ENCODE measurements around the gene TEX14. TPM values are rescaled to one million over a fixed set of nuclear protein-coding genes. Genes with fewer than 3 reads are reported as not detected.
"Not testable (repeated sequence)": the region's sequence is repeated elsewhere in the genome, so short reads cannot be mapped to it uniquely, and the experiment has no call there.

TEX14 gene
- total RNA-seq, 1 experiment from 2014 or later: not detected

DNA sequence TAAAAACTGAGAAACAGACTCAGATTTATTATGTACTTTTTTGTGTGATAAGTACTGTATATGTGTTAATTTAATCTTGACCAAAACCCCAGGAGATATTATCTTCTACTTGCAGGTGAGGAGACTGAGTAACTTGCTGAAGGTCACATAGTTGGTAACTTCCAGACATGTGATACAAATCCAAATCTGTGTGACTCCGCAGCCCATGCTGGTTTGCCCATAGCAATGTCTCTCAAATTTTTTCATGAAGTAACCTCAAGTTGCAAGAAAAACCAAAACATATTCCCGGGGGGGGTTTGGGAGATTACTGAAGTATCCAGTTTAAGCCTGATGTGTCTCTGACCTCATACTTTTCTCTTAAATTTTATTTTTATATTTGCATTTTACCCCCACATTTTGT, 3.3 kb downstream of the TEX14 start:
- no peak for DNase-seq (ENCODE audit: low read depth)

DNA sequence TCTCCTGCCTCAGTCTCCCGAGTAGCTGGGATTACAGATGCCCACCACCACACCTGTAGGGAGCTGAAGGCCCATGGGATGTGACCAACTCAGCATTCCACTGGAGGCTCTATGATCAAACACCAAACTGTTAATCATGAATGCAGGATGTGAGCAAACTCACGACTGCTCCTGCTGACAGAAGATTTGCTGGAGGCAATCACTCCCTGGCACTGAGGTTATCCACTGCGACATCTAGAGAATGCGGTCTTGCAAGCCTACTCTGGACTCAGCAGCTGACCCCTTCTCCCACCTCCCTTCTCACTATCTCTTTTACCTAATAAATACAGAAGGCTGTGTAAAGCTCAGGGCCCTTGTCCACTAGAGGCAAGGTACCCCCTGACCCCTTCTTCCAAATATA, 4.9 kb downstream of the TEX14 start:
- no peak for DNase-seq (ENCODE audit: low read depth)

DNA sequence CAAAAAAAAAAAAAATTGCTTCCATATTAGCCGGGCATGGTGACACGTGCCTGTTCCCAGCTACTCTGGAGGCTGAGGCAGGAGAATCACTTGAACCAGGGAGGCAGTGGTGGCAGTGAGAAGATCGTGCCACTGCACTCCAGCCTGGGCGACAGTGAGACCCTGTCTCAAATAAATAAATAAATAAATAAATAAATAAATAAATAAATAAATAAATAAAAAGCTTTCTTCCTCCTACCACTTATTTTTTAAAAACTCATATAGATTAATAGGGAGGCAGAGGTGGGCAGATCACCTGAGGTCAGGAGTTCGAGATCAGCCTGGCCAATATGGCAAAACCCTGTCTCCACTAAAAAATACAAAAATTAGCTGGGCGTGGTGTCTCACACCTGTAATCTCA, 7.4 kb downstream of the TEX14 start:
- not testable (repeated sequence) for DNase-seq (ENCODE audit: low read depth)

DNA sequence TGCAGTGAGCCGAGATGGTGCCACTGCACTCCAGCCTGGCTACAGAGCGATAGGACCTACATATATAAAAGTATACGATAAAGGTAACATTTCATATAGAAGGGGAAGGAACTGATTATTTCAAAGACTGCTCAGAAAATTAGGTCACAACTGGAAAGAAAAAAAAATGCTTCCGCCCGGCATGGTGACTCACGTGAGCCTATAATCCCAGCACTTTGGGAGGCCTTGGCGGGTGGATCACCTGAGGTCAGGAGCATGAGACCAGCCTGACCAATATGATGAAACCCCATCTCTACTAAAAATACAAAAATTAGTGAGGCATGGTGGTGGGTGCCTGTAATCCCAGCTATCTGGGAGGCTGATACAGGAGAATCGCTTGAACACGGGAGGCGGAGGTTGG, 7.8 kb downstream of the TEX14 start:
- DNase-seq (ENCODE audit: low read depth): no peak

DNA sequence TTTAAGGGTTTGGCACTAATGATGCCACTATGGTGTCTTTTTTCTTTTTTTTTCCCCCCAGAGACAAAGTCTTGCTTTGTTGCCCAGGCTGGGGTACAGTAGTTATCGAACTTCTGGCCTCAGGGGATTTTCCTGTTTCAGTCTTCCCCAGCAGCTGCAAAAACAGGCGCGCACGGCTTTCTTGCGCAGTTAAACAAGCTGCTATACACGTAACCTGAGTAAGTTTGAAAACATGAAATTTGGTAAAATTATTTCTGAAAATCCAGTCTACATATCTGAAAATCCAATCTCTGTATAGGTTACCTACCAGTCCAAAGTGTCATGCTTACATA, 11.8 kb downstream of the TEX14 start:
- no peak for DNase-seq (ENCODE audit: low read depth)

DNA sequence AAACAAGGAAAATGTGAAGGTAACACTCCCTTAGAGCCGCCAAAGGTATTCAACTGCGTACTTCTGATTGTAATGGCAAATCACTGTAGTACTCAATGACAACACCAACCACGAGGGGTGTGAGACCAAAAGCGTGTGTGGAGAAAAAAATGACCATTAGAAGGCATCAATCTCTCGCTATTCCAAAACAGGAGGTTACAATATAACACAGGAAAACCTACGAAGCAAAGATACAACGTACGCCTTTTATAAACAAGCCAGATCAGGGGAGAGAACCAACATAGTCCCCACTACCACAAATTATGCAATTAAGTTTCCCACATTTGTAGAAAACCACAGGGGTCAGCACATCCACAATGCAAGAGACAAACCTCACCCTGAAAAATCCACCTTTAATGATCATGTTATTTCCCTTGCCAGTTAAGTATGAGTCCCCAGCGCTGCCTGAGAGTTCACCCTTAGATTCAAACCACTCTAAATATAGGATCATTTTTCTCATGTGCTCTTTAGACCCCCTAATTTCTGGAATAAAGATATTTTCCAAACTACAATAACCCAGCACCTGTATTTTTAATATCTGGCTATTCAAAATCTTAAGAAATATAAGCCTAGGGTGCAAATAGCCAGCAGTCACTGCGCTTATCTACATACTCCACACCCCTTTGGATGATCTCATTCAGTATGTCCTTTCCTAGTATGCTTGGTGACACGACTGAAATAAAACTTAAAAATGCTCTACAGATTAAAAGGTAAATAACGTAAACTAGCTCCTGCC, 12.4 kb downstream of the TEX14 start:
- peak; percentile 94 for DNase-seq (ENCODE audit: low read depth)

DNA sequence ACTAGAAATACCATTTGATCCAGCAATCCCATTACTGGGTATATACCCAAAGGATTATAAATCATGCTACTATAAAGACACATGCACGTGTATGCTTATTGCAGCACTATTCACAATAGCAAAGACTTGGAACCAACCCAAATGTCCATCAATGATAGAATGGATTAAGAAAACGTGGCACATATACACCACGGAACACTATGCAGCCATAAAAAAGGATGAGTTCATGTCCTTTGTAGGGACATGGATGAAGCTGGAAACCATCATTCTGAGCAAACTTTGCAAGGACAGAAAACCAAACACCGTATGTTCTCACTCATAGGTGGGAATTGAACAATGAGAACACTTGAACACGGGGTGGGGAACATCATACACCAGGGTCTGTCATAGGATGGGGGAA, 13.6 kb downstream of the TEX14 start:
- not testable (repeated sequence) for DNase-seq (ENCODE audit: low read depth)

DNA sequence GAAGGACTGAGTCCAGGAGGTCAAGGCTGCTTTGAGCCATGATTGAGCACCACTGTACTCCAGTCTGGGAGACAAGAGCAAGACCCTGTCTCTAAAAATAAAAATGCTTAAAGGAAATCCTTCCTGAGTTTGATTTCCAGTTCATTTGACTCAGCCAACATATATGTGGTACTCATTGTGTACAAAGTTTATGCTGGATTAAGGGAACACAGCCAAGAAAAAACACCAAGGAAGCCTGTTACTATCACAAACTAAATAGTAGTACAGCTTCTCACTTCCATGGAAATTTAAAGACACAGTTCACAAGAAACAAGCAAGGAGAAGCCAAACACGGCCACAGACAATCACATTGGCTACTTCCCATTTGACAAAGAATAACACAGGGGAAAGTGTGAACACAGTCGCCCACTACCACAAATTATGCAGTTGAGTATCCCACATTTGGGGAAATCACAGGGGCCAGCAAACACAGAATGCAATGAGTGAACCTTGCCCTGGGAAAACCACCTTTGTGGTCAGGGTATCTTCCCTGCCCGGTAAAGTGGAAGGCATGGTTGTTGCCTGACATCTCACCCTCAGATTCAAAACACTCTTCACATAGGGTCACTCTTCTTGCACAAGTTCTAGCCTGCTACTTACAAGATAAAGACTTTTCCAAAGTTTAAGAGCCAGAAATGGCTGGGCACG, 14.5 kb downstream of the TEX14 start:
- DNase-seq (ENCODE audit: low read depth): peak; percentile 16

DNA sequence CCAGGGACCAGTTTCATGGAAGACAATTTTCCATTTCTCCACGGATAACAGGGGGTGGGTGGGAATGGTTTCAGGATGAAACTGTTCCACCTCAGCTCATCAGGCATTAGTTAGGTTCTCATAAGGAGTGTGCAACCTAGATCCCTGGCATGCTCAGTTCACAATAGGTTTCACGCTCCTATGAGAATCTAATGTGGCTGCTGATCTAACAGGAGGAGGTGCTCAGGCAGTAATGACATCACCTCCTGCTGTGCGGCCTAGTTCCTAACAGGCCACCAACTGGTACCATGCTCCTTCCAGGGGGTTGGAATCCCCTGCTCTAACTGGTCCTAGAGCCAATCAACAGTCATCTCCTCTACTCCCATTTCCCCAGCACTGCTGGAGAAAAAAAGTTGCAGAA, 19.9 kb downstream of the TEX14 start:
- DNase-seq (ENCODE audit: low read depth): no peak

DNA sequence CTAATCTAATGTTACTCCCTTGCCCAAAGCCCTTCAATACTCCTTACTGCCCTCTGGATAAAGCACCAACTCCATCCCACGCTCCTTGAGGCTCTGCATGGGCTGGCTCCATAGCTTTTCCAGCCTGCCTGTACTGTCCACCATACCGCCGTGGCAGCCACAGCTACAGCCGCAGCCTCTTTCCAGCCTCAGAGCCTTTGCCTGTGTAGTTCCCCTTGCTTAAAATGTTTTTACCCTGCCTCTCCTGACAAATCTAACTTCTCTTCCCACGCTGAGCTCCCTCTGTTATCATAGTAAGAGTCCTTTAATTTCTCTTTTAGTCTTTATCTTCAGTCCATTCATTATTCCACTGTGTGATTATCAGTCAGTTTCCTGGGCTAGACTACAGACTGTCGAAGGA, 22.0 kb downstream of the TEX14 start:
- no peak for DNase-seq (ENCODE audit: low read depth)

DNA sequence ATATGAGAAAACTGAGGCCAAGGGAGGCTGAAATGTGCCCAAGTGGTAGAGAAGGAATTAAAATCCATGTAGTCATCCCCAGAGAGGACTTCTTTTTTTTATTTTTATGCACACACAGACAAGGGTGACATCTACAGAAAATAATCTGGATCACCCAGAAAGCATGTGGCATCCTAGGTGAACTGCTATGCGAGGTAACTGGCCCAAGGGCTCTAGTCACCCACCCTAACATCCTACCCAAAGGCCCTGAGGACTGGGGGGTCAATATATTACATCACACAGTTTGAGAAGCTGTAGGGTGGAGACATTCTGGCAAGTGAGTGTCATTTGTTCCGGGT, 23.3 kb downstream of the TEX14 start:
- no peak for DNase-seq (ENCODE audit: low read depth)

DNA sequence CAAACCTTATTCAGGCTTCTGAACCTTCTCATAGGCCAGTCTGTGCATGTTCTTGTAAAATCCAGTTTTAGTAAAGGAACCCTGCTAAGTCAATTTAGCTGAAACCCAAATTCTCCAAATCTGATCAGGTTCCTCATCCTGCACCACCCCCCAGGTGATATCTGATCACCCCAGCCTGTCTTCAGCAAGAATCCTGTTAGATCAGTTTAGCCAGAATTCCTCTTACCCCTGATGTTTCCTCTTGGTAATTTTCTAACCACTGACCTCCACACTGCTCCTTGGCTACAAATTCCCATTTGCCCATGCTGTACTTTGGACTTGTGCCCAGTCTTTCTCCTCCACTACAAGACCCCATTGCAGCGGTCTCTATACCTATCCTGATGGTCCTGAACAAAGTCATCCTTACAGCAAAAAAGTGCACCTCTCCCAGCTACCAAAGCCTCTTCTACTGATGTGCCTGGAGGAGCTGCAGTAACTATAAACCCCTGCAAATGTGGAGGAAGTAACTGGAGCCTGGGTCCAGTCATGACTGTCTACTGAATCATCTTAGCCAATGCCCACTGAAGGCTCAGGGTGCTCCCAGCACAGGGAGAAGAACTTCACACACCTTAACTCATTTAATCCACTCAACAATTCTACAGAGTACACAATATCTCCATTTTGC, 23.8 kb downstream of the TEX14 start:
- DNase-seq (ENCODE audit: low read depth): no peak

DNA sequence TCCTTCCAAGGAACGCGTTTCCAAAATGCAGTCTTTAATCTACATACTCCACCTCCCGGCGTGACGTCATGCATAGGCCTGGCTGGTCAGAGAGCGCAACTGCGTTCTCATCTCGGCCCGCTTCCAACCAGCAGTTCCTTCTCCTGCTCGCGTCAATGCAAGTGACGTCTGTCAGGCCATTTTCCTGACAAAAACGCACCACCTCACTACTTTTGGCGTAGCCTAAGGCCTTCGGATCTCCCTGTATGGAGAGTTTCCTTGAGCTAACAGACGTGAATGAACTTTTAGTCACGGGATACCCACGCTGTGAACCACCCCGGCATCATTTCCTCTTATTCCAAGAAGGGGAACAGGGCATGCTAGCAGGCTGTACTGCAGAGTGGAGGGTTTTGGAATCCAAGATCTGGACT, 25.0 kb downstream of the TEX14 start:
- DNase-seq (ENCODE audit: low read depth): peak; percentile 82

DNA sequence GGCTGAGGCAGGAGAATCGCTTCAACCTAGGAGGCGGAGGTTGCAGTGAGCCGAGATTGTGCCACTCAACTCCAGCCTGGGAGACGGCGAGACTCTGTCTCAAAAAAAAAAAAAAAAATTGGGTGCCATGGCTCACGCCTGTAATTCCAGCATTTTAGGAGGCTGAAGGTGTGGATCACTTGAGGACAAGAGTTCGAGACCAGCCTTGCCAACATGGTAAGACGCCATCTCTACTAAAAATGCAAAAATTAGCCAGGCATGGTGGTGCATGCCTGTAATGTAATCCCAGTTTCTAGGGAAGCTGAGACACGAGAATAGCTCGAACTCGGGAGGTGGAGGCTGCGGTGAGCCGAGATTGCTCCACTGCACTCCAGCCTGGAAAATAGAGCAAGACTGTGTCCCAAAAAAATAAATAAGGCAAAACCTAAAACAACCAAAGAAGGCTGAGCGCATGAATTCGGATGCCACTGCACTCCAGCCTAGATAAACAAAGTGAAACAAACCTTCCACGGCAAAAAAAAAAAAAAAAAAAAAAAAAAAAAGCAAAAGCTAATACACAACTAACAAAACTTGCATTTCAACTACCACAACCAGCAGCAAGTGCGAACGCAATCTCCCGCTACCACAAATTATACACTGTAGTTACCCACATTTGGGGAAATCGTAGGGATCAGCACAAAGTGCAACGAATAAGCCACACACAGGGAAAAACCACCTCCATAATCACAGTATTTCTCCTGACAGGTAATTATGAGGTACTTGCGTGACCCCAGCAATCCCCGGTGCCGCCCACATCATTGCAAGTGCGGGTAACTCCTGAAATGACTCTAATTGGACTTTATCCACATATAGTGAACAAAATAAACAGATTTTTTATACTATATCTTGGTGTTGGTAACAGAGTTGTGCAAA, 25.6 kb downstream of the TEX14 start:
- no peak for DNase-seq (ENCODE audit: low read depth)

DNA sequence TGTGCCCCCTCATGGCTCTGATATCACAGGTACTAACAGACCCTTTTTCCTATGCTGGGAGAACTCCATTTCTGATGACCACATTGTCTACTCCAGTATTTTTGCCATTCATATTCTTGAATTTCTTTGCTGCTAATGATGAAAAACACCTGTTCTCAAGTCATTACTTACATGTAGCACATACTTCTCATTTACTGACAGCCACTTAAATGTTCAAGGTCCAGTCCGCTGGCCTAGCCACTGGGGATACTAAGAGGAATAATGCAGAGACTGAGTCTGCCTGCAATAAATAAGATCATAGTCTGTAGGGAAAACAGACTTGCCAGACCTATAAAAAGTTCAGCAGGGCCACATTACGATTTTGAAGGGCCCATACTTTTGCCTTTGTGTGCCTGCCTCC, 27.5 kb downstream of the TEX14 start:
- no peak for DNase-seq (ENCODE audit: low read depth)

DNA sequence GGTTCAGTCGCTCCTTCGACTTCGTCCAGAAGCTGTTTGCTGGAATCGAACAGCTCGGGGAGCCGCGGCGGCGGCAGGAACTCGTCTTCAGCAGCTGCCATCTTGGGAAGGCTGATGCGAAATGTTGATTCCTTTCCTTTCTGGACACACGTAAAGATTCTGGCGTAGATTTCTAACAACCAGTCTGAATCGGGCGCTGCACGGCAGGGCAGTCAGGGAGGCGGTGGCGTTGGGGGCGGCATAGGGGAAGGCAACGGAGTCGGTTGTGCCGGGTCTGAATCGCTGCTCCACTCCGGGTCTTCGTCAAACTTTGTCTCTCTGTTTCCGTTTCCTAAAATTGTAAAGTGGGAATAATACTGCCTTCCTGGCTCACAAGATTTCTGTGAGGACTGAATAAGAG, 30.3 kb downstream of the TEX14 start:
- no peak for DNase-seq (ENCODE audit: low read depth)

DNA sequence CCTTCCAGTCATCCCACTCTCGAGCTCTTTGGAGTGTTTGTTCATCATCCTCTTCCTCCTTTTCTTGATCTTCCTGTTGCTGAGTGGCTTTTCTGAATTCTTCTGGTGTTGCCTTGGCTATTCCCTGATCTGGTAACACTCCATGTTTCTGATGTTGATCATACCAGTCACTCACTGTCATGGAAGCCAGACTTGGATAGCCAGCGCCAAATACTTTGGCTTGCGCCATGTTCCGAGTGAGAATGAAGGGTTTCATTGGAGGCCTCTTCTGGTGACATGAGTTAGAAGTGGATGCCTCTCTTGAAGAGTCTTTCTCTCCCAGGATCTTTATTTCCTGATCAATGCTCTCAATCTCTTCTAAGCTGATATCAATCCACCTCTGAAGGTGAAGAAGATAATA, 31.2 kb downstream of the TEX14 start:
- DNase-seq (ENCODE audit: low read depth): no peak

DNA sequence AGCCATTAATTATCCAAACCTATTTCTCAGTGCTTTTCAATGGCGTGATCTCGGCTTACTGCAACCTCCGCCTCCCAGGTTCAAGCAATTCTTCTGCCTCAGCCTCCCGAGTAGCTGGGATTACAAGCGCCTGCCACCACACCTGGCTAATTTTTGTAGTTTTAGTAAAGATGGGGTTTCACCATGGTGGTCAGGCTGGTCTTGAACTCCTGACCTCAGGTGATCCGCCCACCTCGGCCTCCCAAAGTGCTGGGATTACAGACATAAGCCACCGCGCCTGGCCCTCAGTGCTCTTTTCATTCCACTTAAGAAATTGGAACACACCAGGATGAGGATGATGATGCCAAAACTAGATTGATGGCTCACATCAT, 32.1 kb downstream of the TEX14 start:
- not testable (repeated sequence) for DNase-seq (ENCODE audit: low read depth)

DNA sequence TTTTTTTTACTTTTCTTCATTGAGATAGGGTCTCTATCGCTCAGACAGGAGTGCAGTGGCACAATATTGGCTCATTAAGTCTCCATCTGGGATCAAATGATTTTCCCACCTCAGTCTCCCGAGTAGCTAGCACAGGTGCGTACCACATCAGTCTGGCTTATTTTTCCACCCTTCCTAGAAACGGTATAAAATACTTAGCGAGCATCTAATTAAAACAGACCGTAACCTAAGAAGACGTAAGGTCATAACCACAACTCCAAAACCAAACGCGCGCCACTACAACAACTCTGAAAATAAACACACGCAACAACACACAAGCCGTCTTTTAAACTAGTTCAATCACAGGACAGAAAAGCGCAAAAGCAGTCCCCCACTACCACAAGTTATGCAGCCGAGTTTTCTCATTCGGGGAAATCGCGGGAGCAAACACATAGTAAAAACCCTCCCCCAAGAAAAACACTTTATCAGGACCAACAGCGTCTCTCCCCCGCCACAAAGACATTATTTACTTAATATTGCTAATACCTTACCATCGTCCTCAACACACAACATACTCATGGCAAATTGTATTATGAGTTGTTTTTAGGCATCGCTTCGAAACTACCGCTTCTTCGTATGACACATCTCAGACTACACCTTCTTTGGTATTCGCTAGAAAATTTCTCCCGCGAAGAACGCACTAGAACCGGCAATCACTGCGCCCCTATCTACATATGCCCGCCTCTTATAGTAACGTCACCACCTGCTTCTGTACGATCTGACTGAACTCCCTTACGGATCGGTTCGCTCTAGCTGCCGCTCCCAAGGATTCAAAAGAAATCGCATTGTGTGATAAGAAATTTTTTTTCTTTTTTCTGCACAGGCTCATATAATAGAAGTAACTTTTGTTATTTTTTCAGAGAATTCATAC, 32.8 kb downstream of the TEX14 start:
- DNase-seq (ENCODE audit: low read depth): peak; percentile 98

DNA sequence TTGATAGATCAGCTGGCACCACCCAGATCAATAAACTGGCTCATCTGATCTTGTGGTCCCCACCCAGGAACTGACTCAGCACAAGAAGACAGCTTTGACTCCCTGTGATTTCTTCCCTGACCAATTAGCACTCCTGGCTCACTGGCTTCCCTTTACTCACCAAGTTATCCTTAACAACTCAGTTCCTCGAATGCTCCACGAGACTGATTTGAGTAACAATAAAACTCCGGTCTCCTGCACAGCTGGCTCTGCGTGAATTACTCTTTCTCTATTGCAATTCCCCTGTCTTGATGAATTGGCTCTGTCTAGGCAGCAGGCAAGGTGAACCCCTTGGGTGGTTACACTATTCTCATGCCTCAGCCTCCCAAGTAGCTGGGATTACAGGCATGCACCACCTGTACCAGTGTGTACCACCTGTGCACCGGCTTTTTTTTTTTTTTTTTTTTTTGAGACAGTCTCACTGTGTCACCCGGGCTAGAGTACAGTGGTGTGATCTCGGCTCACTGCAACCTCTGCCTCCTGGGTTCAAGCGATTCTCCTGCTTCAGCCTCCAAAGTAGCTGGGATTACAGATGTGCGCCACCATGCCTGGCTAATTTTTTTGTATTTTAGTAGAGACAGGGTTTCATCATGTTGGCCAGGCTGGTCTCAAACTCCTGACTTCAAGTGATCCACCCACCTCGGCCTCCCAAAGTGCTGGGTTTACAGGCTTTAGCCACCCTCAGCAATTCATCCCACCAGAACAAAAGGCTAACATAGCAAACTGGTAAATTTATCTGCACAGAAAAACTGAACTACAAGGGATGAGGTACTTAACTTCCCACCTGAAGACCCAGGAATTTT, 33.7 kb downstream of the TEX14 start:
- DNase-seq (ENCODE audit: low read depth): not testable (repeated sequence)
